GM12878 (cell line): ENCODE measurements around the gene PUS7L.

Source experiments
- BHLHE40 ChIP-seq, 2 experiments: fragments of 450-650 bp in 1 of 2; IDR thresholded peaks; 2 replicates each; pipeline ENCODE4 v1.6.1; 2011 to 2017; ENCODE audit warnings: low read depth in 2 of 2, borderline replicate concordance in 1 of 2, improper control_type of control experiment in 1 of 2, low read length in 1 of 2, mild to moderate bottlenecking in 1 of 2
- EP300 ChIP-seq, 2 experiments: fragments of 150-350 bp in 1 of 2; IDR thresholded peaks; 2 replicates each; pipeline ENCODE4 v1.6.1; 2011 to 2012; ENCODE audit warnings: low read depth in 2 of 2, low read length in 2 of 2, borderline replicate concordance in 1 of 2, improper control_type of control experiment in 1 of 2, inconsistent platforms in 1 of 2; ENCODE audit not compliant: control insufficient read depth in 1 of 2
- ETV6 ChIP-seq, 2 experiments: fragments of 450-650 bp in 1 of 2; IDR thresholded peaks in 1 of 2; conservative IDR thresholded peaks in 1 of 2; 2 replicates each; pipeline ENCODE4 v1.6.1; 2014; ENCODE audit warnings: antibody characterized with exemption in 1 of 2, borderline replicate concordance in 1 of 2, low read depth in 1 of 2, mild to moderate bottlenecking in 1 of 2, moderate library complexity in 1 of 2
- HDAC2 ChIP-seq: fragments of 200-600 bp; sonication (generic); IDR thresholded peaks from 2 replicates; pipeline ENCODE4 v1.6.1; 2017
- JUND ChIP-seq: IDR thresholded peaks from 2 replicates; pipeline ENCODE4 v1.6.1; 2012; ENCODE audit warnings: low read depth, mild to moderate bottlenecking, low read length, improper control_type of control experiment, moderate library complexity
- NR2C2 ChIP-seq: IDR thresholded peaks from 2 replicates; pipeline ENCODE4 v1.6.1; 2011; ENCODE audit warnings: borderline replicate concordance, low read depth; ENCODE audit not compliant: control insufficient read depth, insufficient read length
- POLR2AphosphoS5 ChIP-seq: IDR thresholded peaks from 2 replicates; pipeline ENCODE4 v1.6.1; 2011; ENCODE audit warnings: mild to moderate bottlenecking, low read length, inconsistent platforms
- SIN3A ChIP-seq: IDR thresholded peaks from 2 replicates; pipeline ENCODE4 v1.6.1; 2012; ENCODE audit warnings: low read depth, low read length, improper control_type of control experiment
- TARDBP ChIP-seq: IDR thresholded peaks from 2 replicates; pipeline ENCODE4 v1.6.1; 2016; ENCODE audit warnings: borderline replicate concordance
- ZNF24 ChIP-seq: fragments of 450-650 bp; IDR thresholded peaks from 2 replicates; pipeline ENCODE4 v1.6.1; 2017; ENCODE audit warnings: antibody characterized with exemption, mild to moderate bottlenecking
- TF ChIP-seq, protein P1 (sequence below): fragments of 450-650 bp; IDR thresholded peaks from 2 replicates; pipeline ENCODE4 v1.6.1; 2017; ENCODE audit warnings: mild to moderate bottlenecking, low read depth, inconsistent platforms; ENCODE audit not compliant: poor library complexity, severe bottlenecking
- TF ChIP-seq, protein P2 (sequence below), 3 experiments: IDR thresholded peaks in 2 of 3; conservative IDR thresholded peaks in 1 of 3; 2 replicates each; pipeline ENCODE4 v1.5.1; 2011; ENCODE audit warnings: low read depth in 3 of 3, low read length in 3 of 3, mild to moderate bottlenecking in 3 of 3, control low read depth in 2 of 3, moderate library complexity in 2 of 3, inconsistent platforms in 1 of 3, mixed read lengths in 1 of 3; ENCODE audit not compliant: control insufficient read depth in 2 of 3, insufficient read depth in 1 of 3; ENCODE audit errors: extremely low read depth in 1 of 3

DNA sequence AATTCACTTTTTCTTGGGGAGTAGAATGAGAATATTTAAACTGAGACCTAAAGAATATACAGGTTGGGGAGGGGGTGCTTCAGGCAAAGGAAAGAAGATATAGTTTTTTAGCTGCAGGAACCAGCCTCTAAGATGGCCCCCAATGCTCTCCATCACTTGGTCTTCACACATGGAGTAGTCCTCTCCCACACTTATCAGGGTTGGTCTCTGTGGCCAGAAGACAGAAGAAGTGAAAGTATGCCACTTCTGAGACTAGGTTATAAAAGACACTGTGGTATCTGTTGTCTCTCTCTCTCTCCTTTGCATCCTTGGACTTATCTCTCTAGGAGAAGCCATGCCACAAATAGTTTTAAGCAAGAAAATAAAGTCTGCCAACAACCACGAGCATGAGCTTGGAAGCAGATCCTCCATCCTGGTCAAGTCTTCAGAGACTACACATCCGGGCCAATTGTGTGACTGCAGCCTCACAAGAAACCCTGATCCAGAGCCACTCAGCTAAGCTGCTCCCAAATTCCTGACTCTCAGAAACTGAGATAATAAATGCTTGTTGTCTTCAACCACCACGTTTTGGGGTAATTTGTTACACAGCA, 18.0 kb downstream of the PUS7L start:
- TF ChIP-seq NR2C2 (no peak), TARDBP (no peak), ETV6 (conservative IDR thresholded peaks at IDR 0.05 in 1 of 2, IDR thresholded peaks at IDR 0.05 in 1 of 2; ENCODE audit: borderline replicate concordance in 1 of 2, low read depth in 1 of 2) (no peak), HDAC2 (no peak), BHLHE40 (IDR thresholded peaks at IDR 0.05; ENCODE audit: borderline replicate concordance in 1 of 2, low read depth in 2 of 2, low read length in 1 of 2) (no peak), EP300 (IDR thresholded peaks at IDR 0.05; ENCODE audit: borderline replicate concordance in 1 of 2, control insufficient read depth in 1 of 2, low read depth in 2 of 2, low read length in 2 of 2) (no peak), JUND (no peak), POLR2AphosphoS5 (no peak), SIN3A (no peak), ZNF24 (no peak)
- TF ChIP-seq, protein P1, sequence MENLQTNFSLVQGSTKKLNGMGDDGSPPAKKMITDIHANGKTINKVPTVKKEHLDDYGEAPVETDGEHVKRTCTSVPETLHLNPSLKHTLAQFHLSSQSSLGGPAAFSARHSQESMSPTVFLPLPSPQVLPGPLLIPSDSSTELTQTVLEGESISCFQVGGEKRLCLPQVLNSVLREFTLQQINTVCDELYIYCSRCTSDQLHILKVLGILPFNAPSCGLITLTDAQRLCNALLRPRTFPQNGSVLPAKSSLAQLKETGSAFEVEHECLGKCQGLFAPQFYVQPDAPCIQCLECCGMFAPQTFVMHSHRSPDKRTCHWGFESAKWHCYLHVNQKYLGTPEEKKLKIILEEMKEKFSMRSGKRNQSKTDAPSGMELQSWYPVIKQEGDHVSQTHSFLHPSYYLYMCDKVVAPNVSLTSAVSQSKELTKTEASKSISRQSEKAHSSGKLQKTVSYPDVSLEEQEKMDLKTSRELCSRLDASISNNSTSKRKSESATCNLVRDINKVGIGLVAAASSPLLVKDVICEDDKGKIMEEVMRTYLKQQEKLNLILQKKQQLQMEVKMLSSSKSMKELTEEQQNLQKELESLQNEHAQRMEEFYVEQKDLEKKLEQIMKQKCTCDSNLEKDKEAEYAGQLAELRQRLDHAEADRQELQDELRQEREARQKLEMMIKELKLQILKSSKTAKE, result no peak
- TF ChIP-seq, protein P2, sequence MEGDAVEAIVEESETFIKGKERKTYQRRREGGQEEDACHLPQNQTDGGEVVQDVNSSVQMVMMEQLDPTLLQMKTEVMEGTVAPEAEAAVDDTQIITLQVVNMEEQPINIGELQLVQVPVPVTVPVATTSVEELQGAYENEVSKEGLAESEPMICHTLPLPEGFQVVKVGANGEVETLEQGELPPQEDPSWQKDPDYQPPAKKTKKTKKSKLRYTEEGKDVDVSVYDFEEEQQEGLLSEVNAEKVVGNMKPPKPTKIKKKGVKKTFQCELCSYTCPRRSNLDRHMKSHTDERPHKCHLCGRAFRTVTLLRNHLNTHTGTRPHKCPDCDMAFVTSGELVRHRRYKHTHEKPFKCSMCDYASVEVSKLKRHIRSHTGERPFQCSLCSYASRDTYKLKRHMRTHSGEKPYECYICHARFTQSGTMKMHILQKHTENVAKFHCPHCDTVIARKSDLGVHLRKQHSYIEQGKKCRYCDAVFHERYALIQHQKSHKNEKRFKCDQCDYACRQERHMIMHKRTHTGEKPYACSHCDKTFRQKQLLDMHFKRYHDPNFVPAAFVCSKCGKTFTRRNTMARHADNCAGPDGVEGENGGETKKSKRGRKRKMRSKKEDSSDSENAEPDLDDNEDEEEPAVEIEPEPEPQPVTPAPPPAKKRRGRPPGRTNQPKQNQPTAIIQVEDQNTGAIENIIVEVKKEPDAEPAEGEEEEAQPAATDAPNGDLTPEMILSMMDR (IDR thresholded peaks at IDR 0.05 in 2 of 3, conservative IDR thresholded peaks at IDR 0.05 in 1 of 3; ENCODE audit: control insufficient read depth in 2 of 3, extremely low read depth in 1 of 3, insufficient read depth in 1 of 3, low read depth in 3 of 3, low read length in 3 of 3), result no peak
